Measurements from ENCODE around the gene ALKAL2.

The ALKAL2 gene

GRCh38 chr2:246489-247144, 41.3 kb downstream of the ALKAL2 start:
- 17 to 77% methylated on average over 1 to 5 of the region's 6 CpGs for WGBS, 2 experiments (ENCODE audit: insufficient coverage in 2 of 2)

GRCh38 chr2:244547-244946, 43.3 kb downstream of the ALKAL2 start:
- Histone ChIP-seq H3K9me3 (ENCODE audit: control insufficient read depth, low read length) (no peaks in the 10 kb centered on the region), H3K27ac (ENCODE audit: low read depth, low read length, severe bottlenecking) (no peak overlapping the region), H3K4me1 (ENCODE audit: control insufficient read depth, insufficient read depth, low read length, poor library complexity, severe bottlenecking) (no peaks in the 10 kb centered on the region), H3K36me3 (ENCODE audit: control insufficient read depth, insufficient read depth, low read length) (peaks cover 5% of the 10 kb centered on the region), H3K4me3 (ENCODE audit: extremely low read depth, insufficient read depth, low read length, poor library complexity, severe bottlenecking) (no peak overlapping the region)
- 90 to 91% methylated on average over 6 to 7 of the region's 7 CpGs for WGBS, 2 experiments (ENCODE audit: insufficient coverage in 2 of 2)

More at GRCh38 chr2:246489-247144, 41.3 kb downstream of the ALKAL2 start:
- no peak overlapping the region for H3K4me3 ChIP-seq (ENCODE audit: extremely low read depth, insufficient read depth, low read length, poor library complexity, severe bottlenecking)
- H3K36me3 ChIP-seq (ENCODE audit: control insufficient read depth, insufficient read depth, low read length), result peaks cover 5% of the 10 kb centered on the region
- H3K4me1 ChIP-seq (ENCODE audit: control insufficient read depth, insufficient read depth, low read length, poor library complexity, severe bottlenecking), result no peaks in the 10 kb centered on the region
- H3K27ac ChIP-seq (ENCODE audit: low read depth, low read length, severe bottlenecking), result no peak overlapping the region
- no peaks in the 10 kb centered on the region for H3K9me3 ChIP-seq (ENCODE audit: control insufficient read depth, low read length)

DNA sequence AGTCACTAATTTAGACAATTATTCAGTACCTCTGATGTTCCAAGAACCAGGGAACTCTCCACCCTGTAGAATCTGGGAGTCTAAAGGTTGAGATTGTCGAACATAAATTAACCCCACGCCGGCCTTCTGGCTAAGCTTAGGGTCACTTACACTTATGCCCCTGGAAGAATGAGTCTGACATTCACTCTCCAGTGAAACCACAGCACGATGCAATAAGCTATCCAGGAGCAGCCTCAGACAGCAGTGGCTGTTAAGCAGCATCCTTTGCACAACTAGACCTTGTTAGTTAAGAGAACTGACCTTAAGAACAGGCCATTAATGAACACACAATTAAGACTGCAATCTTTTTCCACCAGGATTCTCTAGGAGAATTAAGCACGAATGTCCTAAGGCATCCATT, 49.0 kb downstream of the ALKAL2 start:
- Histone ChIP-seq H3K4me1 (ENCODE audit: control insufficient read depth, insufficient read depth, low read length, poor library complexity, severe bottlenecking) (no peaks in the 10 kb centered on the region), H3K4me3 (ENCODE audit: extremely low read depth, insufficient read depth, low read length, poor library complexity, severe bottlenecking) (no peak overlapping the region), H3K36me3 (ENCODE audit: control insufficient read depth, insufficient read depth, low read length) (no peaks in the 10 kb centered on the region), H3K9me3 (ENCODE audit: control insufficient read depth, low read length) (no peaks in the 10 kb centered on the region), H3K27ac (ENCODE audit: low read depth, low read length, severe bottlenecking) (no peak overlapping the region)
- WGBS, 2 experiments (ENCODE audit: insufficient coverage in 2 of 2), result 92 to 93% methylated on average over 4 of the region's 5 CpGs

DNA sequence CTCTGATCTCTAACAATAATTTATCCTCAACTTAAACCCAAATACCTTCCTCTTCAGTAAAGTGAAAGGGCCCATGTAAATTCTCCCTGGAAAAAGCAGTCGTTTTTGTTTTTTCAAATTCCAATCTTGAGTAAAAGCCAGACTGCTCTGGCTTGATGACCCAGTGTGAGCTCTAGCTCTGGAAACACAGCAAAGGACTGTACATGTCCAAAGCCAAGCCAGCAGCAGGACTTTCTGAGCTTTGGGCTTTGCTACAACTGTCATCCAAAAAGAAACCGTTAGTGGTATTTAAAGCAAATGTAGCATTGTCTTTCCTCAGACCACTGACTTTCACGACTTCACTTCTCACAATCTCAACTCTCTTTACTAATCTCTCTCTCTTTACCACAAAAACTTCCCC, 49.5 kb downstream of the ALKAL2 start:
- no peaks in the 10 kb centered on the region for H3K9me3 ChIP-seq (ENCODE audit: control insufficient read depth, low read length)
- no peak overlapping the region for H3K4me3 ChIP-seq (ENCODE audit: extremely low read depth, insufficient read depth, low read length, poor library complexity, severe bottlenecking)
- H3K36me3 ChIP-seq (ENCODE audit: control insufficient read depth, insufficient read depth, low read length), result no peaks in the 10 kb centered on the region
- H3K4me1 ChIP-seq (ENCODE audit: control insufficient read depth, insufficient read depth, low read length, poor library complexity, severe bottlenecking), result no peaks in the 10 kb centered on the region
- WGBS, 2 experiments (ENCODE audit: insufficient coverage in 2 of 2), result 87 to 94% methylated on average over 2 to 3 of the region's 3 CpGs
- no peak overlapping the region for H3K27ac ChIP-seq (ENCODE audit: low read depth, low read length, severe bottlenecking)

GRCh38 chr2:237878-238277, 50.0 kb downstream of the ALKAL2 start:
- no peaks in the 10 kb centered on the region for H3K36me3 ChIP-seq (ENCODE audit: control insufficient read depth, insufficient read depth, low read length)
- WGBS, 2 experiments (ENCODE audit: insufficient coverage in 2 of 2), result 84 to 90% methylated on average over 4 of the region's 6 CpGs
- no peak overlapping the region for H3K27ac ChIP-seq (ENCODE audit: low read depth, low read length, severe bottlenecking)
- H3K4me1 ChIP-seq (ENCODE audit: control insufficient read depth, insufficient read depth, low read length, poor library complexity, severe bottlenecking), result no peaks in the 10 kb centered on the region
- no peaks in the 10 kb centered on the region for H3K9me3 ChIP-seq (ENCODE audit: control insufficient read depth, low read length)
- H3K4me3 ChIP-seq (ENCODE audit: extremely low read depth, insufficient read depth, low read length, poor library complexity, severe bottlenecking), result no peak overlapping the region

- 94 to 98% methylated on average over 3 to 4 of the region's 6 CpGs for WGBS, 2 experiments (ENCODE audit: insufficient coverage in 2 of 2)
- H3K27ac ChIP-seq (ENCODE audit: low read depth, low read length, severe bottlenecking), result no peak overlapping the region
- H3K9me3 ChIP-seq (ENCODE audit: control insufficient read depth, low read length), result no peaks in the 10 kb centered on the region
- H3K36me3 ChIP-seq (ENCODE audit: control insufficient read depth, insufficient read depth, low read length), result no peaks in the 10 kb centered on the region
- no peaks in the 10 kb centered on the region for H3K4me1 ChIP-seq (ENCODE audit: control insufficient read depth, insufficient read depth, low read length, poor library complexity, severe bottlenecking)
- no peak overlapping the region for H3K4me3 ChIP-seq (ENCODE audit: extremely low read depth, insufficient read depth, low read length, poor library complexity, severe bottlenecking)
These were observed 50.8 kb downstream of the ALKAL2 start for GRCh38 chr2:236993-237539.

- no peaks in the 10 kb centered on the region for H3K4me1 ChIP-seq (ENCODE audit: control insufficient read depth, insufficient read depth, low read length, poor library complexity, severe bottlenecking)
- no peaks in the 10 kb centered on the region for H3K36me3 ChIP-seq (ENCODE audit: control insufficient read depth, insufficient read depth, low read length)
- no peak overlapping the region for H3K27ac ChIP-seq (ENCODE audit: low read depth, low read length, severe bottlenecking)
- H3K9me3 ChIP-seq (ENCODE audit: control insufficient read depth, low read length), result no peaks in the 10 kb centered on the region
- H3K4me3 ChIP-seq (ENCODE audit: extremely low read depth, insufficient read depth, low read length, poor library complexity, severe bottlenecking), result no peak overlapping the region
- WGBS, 2 experiments (ENCODE audit: insufficient coverage in 2 of 2), result 86 to 89% methylated on average over 3 of the region's 4 CpGs
These were observed 53.5 kb downstream of the ALKAL2 start for GRCh38 chr2:234421-234820.

DNA sequence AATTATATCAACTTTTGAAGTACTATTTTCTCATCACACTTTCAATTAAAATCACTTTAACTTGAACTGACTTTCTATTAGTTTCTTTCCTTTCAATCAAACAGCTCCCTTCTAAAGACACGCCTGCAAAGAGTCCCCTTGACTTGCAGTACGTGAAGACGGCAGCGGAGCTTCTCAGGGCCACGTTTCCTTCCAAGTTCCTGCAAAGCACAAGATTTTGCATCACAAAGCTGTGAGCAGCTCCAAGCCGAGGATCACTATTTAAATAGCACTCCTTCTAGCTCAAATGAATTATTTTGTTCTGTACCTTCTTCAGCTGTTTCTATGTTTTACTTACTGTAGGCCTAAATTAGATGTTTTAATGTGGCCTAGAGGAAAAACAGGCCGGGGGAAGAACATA, 54.9 kb downstream of the ALKAL2 start:
- Histone ChIP-seq H3K9me3 (ENCODE audit: control insufficient read depth, low read length) (no peaks in the 10 kb centered on the region), H3K4me3 (ENCODE audit: extremely low read depth, insufficient read depth, low read length, poor library complexity, severe bottlenecking) (no peak overlapping the region), H3K36me3 (ENCODE audit: control insufficient read depth, insufficient read depth, low read length) (no peaks in the 10 kb centered on the region), H3K4me1 (ENCODE audit: control insufficient read depth, insufficient read depth, low read length, poor library complexity, severe bottlenecking) (no peaks in the 10 kb centered on the region), H3K27ac (ENCODE audit: low read depth, low read length, severe bottlenecking) (no peak overlapping the region)
- WGBS, 2 experiments (ENCODE audit: insufficient coverage in 2 of 2), result 46 to 64% methylated on average over 5 of the region's 7 CpGs

GRCh38 chr2:231521-232185, 56.2 kb downstream of the ALKAL2 start:
- WGBS, 2 experiments (ENCODE audit: insufficient coverage in 2 of 2), result 93 to 97% methylated on average over 5 of the region's 9 CpGs
- Histone ChIP-seq H3K4me3 (ENCODE audit: extremely low read depth, insufficient read depth, low read length, poor library complexity, severe bottlenecking) (no peak overlapping the region), H3K9me3 (ENCODE audit: control insufficient read depth, low read length) (no peaks in the 10 kb centered on the region), H3K36me3 (ENCODE audit: control insufficient read depth, insufficient read depth, low read length) (peaks cover 5% of the 10 kb centered on the region), H3K27ac (ENCODE audit: low read depth, low read length, severe bottlenecking) (no peak overlapping the region), H3K4me1 (ENCODE audit: control insufficient read depth, insufficient read depth, low read length, poor library complexity, severe bottlenecking) (no peaks in the 10 kb centered on the region)

All from mesodermal cell (in vitro differentiated cells).